ENCODE measurements around the gene PHLDB2.

- TF ChIP-seq, protein P1, sequence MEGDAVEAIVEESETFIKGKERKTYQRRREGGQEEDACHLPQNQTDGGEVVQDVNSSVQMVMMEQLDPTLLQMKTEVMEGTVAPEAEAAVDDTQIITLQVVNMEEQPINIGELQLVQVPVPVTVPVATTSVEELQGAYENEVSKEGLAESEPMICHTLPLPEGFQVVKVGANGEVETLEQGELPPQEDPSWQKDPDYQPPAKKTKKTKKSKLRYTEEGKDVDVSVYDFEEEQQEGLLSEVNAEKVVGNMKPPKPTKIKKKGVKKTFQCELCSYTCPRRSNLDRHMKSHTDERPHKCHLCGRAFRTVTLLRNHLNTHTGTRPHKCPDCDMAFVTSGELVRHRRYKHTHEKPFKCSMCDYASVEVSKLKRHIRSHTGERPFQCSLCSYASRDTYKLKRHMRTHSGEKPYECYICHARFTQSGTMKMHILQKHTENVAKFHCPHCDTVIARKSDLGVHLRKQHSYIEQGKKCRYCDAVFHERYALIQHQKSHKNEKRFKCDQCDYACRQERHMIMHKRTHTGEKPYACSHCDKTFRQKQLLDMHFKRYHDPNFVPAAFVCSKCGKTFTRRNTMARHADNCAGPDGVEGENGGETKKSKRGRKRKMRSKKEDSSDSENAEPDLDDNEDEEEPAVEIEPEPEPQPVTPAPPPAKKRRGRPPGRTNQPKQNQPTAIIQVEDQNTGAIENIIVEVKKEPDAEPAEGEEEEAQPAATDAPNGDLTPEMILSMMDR (IDR thresholded peaks at IDR 0.05; ENCODE audit: low read depth, low read length), result no peak
- no peak for TF ChIP-seq MAX (IDR thresholded peaks at IDR 0.05; ENCODE audit: low read depth, low read length)
Observed at GRCh38 chr3:111976254-111976653, 117.2 kb downstream of the PHLDB2 start.

All from NB4 (cell line).